Neural cell (in vitro differentiated cells): Measurements from ENCODE around the gene MPIG6B.

Source experiments
- CTCF ChIP-seq: fragments of 450-650 bp; IDR thresholded peaks from 2 replicates; pipeline ENCODE4 v1.5.1; 2014; ENCODE audit warnings: antibody characterized with exemption, mild to moderate bottlenecking, moderate library complexity; ENCODE audit not compliant: poor library complexity, severe bottlenecking
- EP300 ChIP-seq: fragments of 450-650 bp; conservative IDR thresholded peaks from 2 replicates; pipeline ENCODE4 v1.6.1; 2014; ENCODE audit warnings: antibody characterized with exemption, mild to moderate bottlenecking, moderate library complexity; ENCODE audit not compliant: poor library complexity, severe bottlenecking
- EZH2 ChIP-seq: fragments of 200-600, 300-800 bp; shearing (Covaris generic), sonication (generic); IDR thresholded peaks from 2 replicates; pipeline ENCODE4 v1.6.1; 2014; ENCODE audit warnings: antibody characterized with exemption, low read length, borderline replicate concordance, mild to moderate bottlenecking; ENCODE audit not compliant: insufficient read depth, poor library complexity, severe bottlenecking
- POLR2AphosphoS5 ChIP-seq: IDR thresholded peaks from 2 replicates; pipeline ENCODE4 v1.6.1; 2012
- RAD21 ChIP-seq: fragments of 450-650 bp; conservative IDR thresholded peaks from 2 replicates; pipeline ENCODE4 v1.6.1; 2014; ENCODE audit warnings: antibody characterized with exemption, mild to moderate bottlenecking, moderate library complexity
- SMC3 ChIP-seq: fragments of 450-650 bp; conservative IDR thresholded peaks from 2 replicates; pipeline ENCODE4 v1.6.1; 2014; ENCODE audit warnings: antibody characterized with exemption, mild to moderate bottlenecking, moderate library complexity; ENCODE audit not compliant: poor library complexity
- TAF1 ChIP-seq: IDR thresholded peaks from 2 replicates; pipeline ENCODE4 v1.6.1; 2012; ENCODE audit warnings: low read depth
- TF ChIP-seq, protein P1 (sequence below): IDR thresholded peaks from 2 replicates; pipeline ENCODE4 v1.6.1; 2012; ENCODE audit warnings: borderline replicate concordance

DNA sequence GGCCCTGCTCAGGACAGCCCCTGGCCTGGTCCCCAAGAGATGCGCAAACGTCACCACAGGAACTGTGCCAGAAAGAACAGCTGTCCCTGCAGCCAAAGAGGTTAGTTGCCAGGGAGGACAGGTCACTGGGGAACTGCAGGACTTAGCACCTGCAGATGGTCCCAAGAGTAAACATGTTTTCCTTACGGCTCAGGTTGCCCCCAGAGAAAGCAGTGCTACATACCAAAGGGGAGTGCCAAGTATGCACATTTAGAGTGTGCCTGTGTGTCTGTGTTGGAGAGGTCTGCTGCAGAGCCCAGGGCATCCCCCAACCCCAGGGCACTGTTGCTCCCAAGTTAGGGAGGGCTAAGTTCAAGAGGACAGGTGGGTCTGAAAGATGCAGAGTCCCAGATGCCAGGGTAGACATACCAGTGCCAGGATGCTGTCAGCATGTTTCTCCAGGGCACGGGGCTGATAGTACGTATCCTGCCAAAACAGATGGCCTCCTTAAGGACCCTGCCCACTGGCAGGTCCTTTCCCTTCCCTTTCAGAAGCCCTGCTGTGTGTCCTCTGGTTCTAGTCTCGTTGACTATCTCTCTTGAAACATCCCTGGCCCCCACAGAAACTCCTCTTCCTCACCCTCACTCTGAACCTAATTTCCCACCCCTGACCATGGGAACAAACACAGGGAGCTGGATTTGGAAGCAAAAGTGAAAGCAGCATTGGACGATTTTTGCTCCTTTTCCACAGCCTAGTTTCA is 21.3 kb upstream of the MPIG6B start:
- TF ChIP-seq TAF1 (no peak), CTCF (no peak), POLR2AphosphoS5 (no peak), EZH2 (no peak), RAD21 (no peak), SMC3 (no peak), EP300 (no peak)
- TF ChIP-seq, protein P1, sequence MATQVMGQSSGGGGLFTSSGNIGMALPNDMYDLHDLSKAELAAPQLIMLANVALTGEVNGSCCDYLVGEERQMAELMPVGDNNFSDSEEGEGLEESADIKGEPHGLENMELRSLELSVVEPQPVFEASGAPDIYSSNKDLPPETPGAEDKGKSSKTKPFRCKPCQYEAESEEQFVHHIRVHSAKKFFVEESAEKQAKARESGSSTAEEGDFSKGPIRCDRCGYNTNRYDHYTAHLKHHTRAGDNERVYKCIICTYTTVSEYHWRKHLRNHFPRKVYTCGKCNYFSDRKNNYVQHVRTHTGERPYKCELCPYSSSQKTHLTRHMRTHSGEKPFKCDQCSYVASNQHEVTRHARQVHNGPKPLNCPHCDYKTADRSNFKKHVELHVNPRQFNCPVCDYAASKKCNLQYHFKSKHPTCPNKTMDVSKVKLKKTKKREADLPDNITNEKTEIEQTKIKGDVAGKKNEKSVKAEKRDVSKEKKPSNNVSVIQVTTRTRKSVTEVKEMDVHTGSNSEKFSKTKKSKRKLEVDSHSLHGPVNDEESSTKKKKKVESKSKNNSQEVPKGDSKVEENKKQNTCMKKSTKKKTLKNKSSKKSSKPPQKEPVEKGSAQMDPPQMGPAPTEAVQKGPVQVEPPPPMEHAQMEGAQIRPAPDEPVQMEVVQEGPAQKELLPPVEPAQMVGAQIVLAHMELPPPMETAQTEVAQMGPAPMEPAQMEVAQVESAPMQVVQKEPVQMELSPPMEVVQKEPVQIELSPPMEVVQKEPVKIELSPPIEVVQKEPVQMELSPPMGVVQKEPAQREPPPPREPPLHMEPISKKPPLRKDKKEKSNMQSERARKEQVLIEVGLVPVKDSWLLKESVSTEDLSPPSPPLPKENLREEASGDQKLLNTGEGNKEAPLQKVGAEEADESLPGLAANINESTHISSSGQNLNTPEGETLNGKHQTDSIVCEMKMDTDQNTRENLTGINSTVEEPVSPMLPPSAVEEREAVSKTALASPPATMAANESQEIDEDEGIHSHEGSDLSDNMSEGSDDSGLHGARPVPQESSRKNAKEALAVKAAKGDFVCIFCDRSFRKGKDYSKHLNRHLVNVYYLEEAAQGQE, result no peak
